Measurements from ENCODE around the gene STRIP2.
"Not testable (repeated sequence)": the region's sequence is repeated elsewhere in the genome, so short reads cannot be mapped to it uniquely, and the experiment has no call there.

STRIP2 gene

DNA sequence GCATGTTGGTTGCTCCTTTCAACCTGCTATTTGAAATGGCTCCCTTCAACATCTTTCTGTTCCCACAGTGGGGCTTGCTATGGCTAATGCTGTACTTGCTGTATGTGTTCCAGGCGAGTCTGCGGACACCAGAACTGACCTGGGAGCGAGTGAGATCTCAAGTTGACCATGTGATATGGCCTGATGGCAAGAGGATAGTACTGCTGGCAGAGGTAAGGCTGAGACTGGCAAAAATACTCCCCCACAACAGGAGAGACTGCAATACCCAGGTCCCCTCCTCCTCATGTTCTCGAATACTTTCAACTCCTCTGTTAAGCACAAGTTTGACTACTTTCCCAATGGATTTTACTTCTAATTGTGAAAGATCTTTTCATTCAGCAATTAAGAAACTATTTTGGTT, 11.5 kb upstream of the STRIP2 start:
- no peak for DNase-seq

GRCh38 chr7:129423700-129424410, 10.4 kb upstream of the STRIP2 start:
- DNase-seq: no peak

DNA sequence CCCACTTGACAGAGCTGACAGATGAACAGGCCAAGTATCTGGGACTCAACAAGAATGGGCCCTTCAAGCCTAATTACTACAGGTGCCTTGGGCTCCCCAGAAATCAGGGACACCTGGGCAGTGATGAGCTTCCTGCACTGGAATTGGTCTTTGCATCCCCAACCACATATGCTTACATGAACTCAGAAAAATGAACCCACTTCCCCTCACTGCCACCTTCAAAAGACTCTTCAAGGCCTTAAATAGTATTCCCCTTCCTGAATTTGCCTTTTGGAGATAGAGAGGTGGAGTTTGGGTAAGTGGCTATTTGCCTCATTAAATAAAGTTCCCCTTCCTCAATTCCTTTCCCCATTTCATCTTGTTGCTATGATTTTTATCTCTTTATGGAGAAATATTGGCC, 7.8 kb upstream of the STRIP2 start:
- no peak for DNase-seq

DNA sequence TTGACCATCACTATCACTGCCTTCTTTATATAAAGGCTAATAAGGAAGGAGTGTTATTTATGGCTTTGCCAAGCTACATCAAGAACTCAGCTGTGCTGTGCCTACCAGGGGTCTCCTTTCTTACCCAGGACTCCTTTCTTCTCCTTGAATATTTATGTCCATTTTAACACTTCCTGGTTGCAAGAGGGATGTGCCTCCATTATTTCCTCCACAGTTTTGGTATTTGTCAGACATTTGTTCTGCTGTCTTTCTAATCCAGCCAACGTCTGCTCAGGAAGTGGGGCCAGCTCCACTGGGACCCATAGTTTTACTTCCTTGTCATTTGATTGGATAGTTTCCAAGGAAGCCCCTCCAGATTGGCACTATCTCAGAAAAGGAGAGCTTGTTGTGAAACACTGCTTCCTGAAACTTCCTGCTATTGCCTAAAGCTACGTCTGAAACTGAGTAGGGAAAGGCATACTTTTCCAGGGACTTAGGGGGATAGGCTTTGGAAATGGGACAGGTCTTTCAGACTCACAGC, 6.6 kb upstream of the STRIP2 start:
- no peak for DNase-seq

GRCh38 chr7:129431911-129432643, 2.2 kb upstream of the STRIP2 start:
- DNase-seq: no peak

GRCh38 chr7:129434675-129435318, 565 bp downstream of the STRIP2 start:
- no peak for DNase-seq

GRCh38 chr7:129435414-129435829, 1.2 kb downstream of the STRIP2 start:
- no peak for DNase-seq

DNA sequence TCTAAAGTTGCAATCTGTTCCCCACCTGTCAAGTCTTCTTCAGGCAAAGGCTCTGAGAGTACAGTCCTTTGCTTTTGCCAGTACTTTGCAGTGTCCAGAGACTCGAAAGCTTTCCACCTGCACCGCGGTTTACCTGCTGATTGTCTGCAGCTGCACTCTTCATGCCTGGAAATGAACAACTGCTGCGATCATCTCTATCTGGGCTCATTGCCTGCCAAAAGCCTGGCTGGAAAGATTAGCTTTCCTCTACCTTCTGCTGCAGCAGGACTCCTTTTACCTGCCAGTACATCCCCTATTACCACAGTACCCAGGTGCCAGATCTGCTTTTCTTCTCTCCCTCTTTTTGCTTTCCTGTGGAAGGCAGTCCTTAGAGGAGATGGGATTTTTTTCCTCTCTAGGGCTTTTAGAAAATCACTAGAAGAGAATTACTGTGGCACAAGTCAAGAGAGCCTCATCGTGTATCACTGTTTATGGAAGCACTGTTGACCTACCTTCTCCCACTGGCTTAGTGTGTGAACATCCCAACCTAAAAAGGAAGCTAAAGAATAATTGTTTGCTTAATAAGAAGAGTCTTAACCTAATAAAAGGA, 2.2 kb downstream of the STRIP2 start:
- no peak for DNase-seq

GRCh38 chr7:129437190-129437589, 3.0 kb downstream of the STRIP2 start:
- no peak for DNase-seq

DNA sequence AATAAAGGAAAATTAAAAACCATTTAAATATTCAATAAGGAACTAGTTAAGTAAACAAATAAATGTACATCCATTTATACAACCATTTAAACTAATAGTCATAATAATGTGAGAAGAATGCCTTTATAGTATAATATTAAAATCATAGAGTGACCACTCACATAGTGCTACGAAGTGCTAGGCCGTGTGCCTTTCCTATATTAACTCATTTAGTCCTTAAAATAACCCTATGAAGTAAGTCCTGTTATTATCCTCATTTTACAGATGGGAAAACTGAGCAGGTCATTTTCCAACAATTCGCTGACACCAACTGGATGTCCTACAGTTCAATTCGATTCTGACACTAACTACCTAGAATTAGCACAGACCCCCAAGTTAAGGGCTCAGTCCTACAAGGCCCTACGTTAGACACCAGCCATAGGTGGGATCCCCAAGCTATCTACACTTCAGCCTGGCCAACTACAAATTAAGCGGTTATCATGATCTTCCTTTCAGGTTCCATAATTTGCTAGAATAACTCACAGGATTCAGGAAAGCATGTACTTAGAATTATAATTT, 4.1 kb downstream of the STRIP2 start:
- DNase-seq: no peak

GRCh38 chr7:129438839-129439651, 4.8 kb downstream of the STRIP2 start:
- no peak for DNase-seq

DNA sequence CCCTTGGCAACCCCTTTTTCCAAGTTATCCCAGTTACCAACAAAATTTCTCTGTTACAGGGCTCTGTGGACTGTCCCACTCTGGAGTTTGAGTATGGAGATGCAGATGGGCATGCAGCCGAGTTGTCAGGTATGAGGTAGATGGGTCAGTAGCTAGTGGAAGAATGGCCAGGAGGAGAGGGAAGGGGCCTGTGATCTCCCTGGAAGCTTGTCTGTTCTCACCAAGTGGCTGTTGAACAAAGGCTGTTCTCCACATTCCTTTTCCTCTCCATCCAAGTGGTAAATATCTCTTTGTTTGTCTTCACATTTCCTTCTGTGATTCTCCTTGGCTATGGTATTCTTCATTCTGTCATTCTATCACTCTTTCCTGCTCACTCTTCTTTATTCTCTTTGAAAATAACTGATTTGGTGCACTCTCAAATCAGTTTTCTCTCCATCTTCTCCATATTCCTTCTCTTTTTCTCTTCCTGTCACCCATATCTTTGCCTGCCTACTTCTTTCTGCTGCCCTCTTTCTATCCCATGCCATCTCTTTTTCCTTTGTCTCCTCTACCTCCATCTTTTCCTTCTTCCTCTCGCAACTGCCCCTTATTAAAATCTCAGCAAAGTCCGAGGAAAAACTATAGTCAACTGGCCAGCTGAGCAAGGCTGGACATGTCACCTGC, 5.9 kb downstream of the STRIP2 start:
- no peak for DNase-seq

GRCh38 chr7:129443612-129444011, 9.4 kb downstream of the STRIP2 start:
- no peak for DNase-seq

- not testable (repeated sequence) for DNase-seq
Observed at GRCh38 chr7:129444776-129445175, 10.5 kb downstream of the STRIP2 start.

GRCh38 chr7:129446925-129447324, 12.7 kb downstream of the STRIP2 start:
- DNase-seq: peak; percentile 5

DNA sequence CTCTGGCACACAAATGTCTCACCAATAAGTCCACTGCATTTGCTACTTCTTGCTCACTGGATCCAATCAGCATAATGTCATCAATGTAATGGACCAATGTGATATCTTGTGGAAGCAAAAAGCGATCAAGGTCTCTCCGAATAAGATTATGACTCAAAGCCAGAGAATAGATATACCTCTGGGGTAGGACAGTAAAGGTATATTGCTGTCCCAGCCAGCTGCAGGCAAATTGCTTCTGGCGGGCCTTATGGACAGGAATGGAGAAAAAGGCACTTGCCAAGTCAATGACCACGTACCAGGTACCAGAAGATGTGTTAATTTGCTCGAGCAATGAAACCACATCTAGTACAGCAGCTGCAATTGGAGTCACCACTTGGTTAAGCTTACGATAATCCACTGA, 13.2 kb downstream of the STRIP2 start:
- not testable (repeated sequence) for DNase-seq

- not testable (repeated sequence) for DNase-seq
Observed at GRCh38 chr7:129448608-129449007, 14.4 kb downstream of the STRIP2 start.

- DNase-seq: no peak
Observed at GRCh38 chr7:129450295-129450694, 16.1 kb downstream of the STRIP2 start.

DNA sequence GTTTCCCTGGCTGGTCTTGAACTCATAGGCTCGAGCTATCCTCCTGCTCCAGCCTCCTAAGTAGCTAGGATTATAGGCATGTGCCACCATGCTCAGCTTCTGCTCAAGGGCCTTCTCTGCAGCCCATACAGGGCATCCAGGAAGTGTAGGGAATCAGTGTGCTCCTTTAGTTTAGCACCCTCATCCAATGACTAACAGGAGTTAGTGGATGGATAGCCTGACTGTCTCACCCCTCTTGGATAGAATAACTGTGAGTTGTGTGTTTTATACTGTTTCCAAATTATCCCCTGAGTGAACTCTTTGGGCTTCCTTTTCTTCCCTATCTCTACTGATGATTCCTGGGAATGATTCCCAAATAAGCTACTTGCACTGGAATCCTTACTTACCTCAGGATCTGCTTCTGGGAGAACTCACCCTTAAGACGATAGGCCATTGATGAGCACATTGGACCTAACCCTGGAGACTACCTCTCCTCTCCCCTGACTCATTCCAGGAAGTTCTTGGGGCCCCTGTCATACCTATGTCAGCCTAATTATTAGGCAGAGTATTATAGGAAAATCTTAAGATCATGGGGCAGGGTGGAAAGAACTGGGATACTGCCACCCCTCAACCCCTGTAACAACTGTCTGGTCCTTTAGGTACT, 18.5 kb downstream of the STRIP2 start:
- no peak for DNase-seq

GRCh38 chr7:129453510-129454248, 19.4 kb downstream of the STRIP2 start:
- DNase-seq: no peak

DNA sequence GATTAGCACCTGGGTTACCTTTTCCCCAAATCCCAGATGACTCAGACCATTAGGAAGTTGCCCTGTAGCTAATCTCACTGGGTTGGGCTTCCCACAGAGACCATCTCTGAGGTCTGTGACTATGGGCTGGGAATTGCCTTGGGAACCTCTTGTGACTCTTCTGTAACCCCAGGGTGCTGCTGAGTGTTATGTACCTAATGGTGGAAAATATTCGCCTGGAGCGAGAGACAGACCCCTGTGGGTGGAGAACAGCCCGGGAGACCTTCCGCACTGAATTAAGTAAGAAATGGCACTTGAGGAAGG, 20.0 kb downstream of the STRIP2 start:
- DNase-seq: no peak

Data from NCI-H446 treated with DMSO at 0.1 percent for 48 hours (cell line).